Endothelial cell of umbilical vein (primary cell): ENCODE measurements around the gene PTPDC1. TPM values are rescaled to one million over a fixed set of nuclear protein-coding genes. Genes with fewer than 3 reads are reported as not detected.

Experiments used
- BruUV-seq: library from RNA; stranded (reverse); fragments of 400-500 nt; replicated peaks from 2 replicates; lab custom pipeline; 2021; lab: Mats Ljungman, UMichigan
- CTCF ChIA-PET: fragments of 300-600, 350-600 bp; sonication (Branson Sonifier 250); formaldehyde crosslinking; loops from one replicate; lab custom pipeline; 2021; ENCODE audit warnings: antibody characterized with exemption, inconsistent platforms; lab: Charles Lee
- POLR2A ChIA-PET: fragments of 300-600, 350-600 bp; sonication (Branson Sonifier 250); formaldehyde crosslinking; loops from one replicate; lab custom pipeline; 2021; ENCODE audit warnings: antibody characterized with exemption, inconsistent platforms; lab: Charles Lee
- DNase-seq: peaks from one replicate; pipeline ENCODE4 v3.0.0-alpha.2; 2011; ENCODE audit warnings: low read depth, low spot score
- FAIRE-seq: peaks from 2 replicates; lab custom pipeline; 2011; peaks lifted over from hg19 to GRCh38; lab: Jason Lieb, UNC
- H2AFZ ChIP-seq: 2 replicates; pipeline ENCODE4 v1.6.0; 2012; ENCODE audit warnings: low read depth, low read length, control low read depth, inconsistent platforms
- H3K27ac ChIP-seq: 2 replicates; pipeline ENCODE4 v1.5.1; 2011; ENCODE audit warnings: low read depth, mild to moderate bottlenecking, control low read depth, low read length, moderate library complexity; ENCODE audit not compliant: insufficient read depth
- H3K27me3 ChIP-seq, 2 experiments: 2 replicates each; pipeline versions ENCODE4 v1.6.0 to v1.6.1; 2011; ENCODE audit warnings: low read length in 2 of 2, mixed read lengths in 1 of 2; ENCODE audit not compliant: control insufficient read depth in 2 of 2, insufficient read depth in 2 of 2
- H3K36me3 ChIP-seq, 2 experiments: 2 replicates in 1 of 2; 3 replicates in 1 of 2; pipeline ENCODE4 v1.5.1; 2011; ENCODE audit warnings: low read length in 2 of 2, mild to moderate bottlenecking in 1 of 2, moderate library complexity in 1 of 2; ENCODE audit not compliant: control insufficient read depth in 2 of 2, insufficient read depth in 2 of 2; ENCODE audit errors: extremely low read depth in 1 of 2
- H3K4me1 ChIP-seq: 3 replicates; pipeline ENCODE4 v1.5.1; 2011; ENCODE audit warnings: mild to moderate bottlenecking, low read length; ENCODE audit not compliant: control insufficient read depth, insufficient read depth; ENCODE audit errors: extremely low read depth
- H3K4me2 ChIP-seq: 2 replicates; pipeline ENCODE4 v1.6.1; 2011; ENCODE audit warnings: low read length, control low read depth, mixed read lengths; ENCODE audit not compliant: insufficient read depth
- H3K4me3 ChIP-seq, 3 experiments: fragments of 200-600 bp in 1 of 3; sonication (generic), shearing (Covaris generic) in 1 of 3; replicated peaks in 1 of 3; 2 replicates each; pipeline ENCODE4 v1.5.1; 2011 to 2016; ENCODE audit warnings: control low read depth in 3 of 3, low read length in 3 of 3, mild to moderate bottlenecking in 2 of 3, inconsistent platforms in 1 of 3, low read depth in 1 of 3, moderate library complexity in 1 of 3; ENCODE audit not compliant: insufficient read depth in 1 of 3
- H3K79me2 ChIP-seq: 2 replicates; pipeline ENCODE4 v1.6.0; 2012; ENCODE audit warnings: low read length, inconsistent platforms; ENCODE audit not compliant: control insufficient read depth, insufficient read depth
- H3K9ac ChIP-seq: replicated peaks from 2 replicates; pipeline ENCODE3; 2011; ENCODE audit warnings: low read length, control low read depth; ENCODE audit not compliant: insufficient read depth; ENCODE audit errors: extremely low read depth
- H3K9me1 ChIP-seq: replicated peaks from 3 replicates; pipeline ENCODE4 v1.6.0; 2011; ENCODE audit warnings: mild to moderate bottlenecking, low read length; ENCODE audit not compliant: control insufficient read depth, insufficient read depth; ENCODE audit errors: extremely low read depth
- H3K9me3 ChIP-seq: replicated peaks from 2 replicates; pipeline ENCODE4 v1.5.1; 2012; ENCODE audit warnings: low read length, inconsistent platforms; ENCODE audit not compliant: control insufficient read depth, insufficient read depth
- H4K20me1 ChIP-seq: replicated peaks from 2 replicates; pipeline ENCODE3; 2011; ENCODE audit warnings: mild to moderate bottlenecking, low read length; ENCODE audit not compliant: control insufficient read depth, insufficient read depth; ENCODE audit errors: extremely low read depth
- CTCF ChIP-seq, 2 donors: IDR thresholded peaks; 1 replicate in 1 of 2; 2 replicates in 1 of 2; pipeline ENCODE4 v1.5.1; 2011; ENCODE audit warnings: low read length in 2 of 2, mild to moderate bottlenecking in 2 of 2, moderate library complexity in 2 of 2, control low read depth in 1 of 2, inconsistent platforms in 1 of 2, low read depth in 1 of 2; ENCODE audit not compliant: insufficient read depth in 1 of 2; ENCODE audit errors: extremely low read depth in 1 of 2
- EZH2 ChIP-seq: IDR thresholded peaks from 2 replicates; pipeline ENCODE4 v1.6.1; 2012; ENCODE audit warnings: borderline replicate concordance, low read depth, mild to moderate bottlenecking, moderate library complexity, low read length, inconsistent platforms; ENCODE audit not compliant: severe bottlenecking
- FOS ChIP-seq: IDR thresholded peaks from 2 replicates; pipeline ENCODE4 v1.6.1; 2011; ENCODE audit warnings: mild to moderate bottlenecking, low read length, moderate library complexity, borderline replicate concordance; ENCODE audit not compliant: insufficient read depth
- GATA2 ChIP-seq: IDR thresholded peaks from 2 replicates; pipeline ENCODE4 v1.7.0; 2011; ENCODE audit warnings: low read depth, mild to moderate bottlenecking, moderate library complexity, mixed read lengths, low read length; ENCODE audit not compliant: insufficient read length, insufficient read depth
- JUN ChIP-seq: IDR thresholded peaks from 2 replicates; pipeline ENCODE4 v1.6.1; 2011; ENCODE audit warnings: borderline replicate concordance, low read depth; ENCODE audit not compliant: insufficient read length, insufficient read depth
- MAX ChIP-seq: IDR thresholded peaks from 2 replicates; pipeline ENCODE4 v1.6.1; 2011; ENCODE audit not compliant: insufficient read depth, insufficient read length
- MYC ChIP-seq: IDR thresholded peaks from one replicate; pipeline ENCODE4 v1.6.1; 2011; ENCODE audit warnings: mild to moderate bottlenecking, low read depth, low read length
- POLR2A ChIP-seq: IDR thresholded peaks from 2 replicates; pipeline ENCODE4 v1.6.1; 2012; ENCODE audit warnings: low read depth, mild to moderate bottlenecking, control low read depth, low read length
- POLR2AphosphoS5 ChIP-seq: IDR thresholded peaks from 2 replicates; pipeline ENCODE4 v1.6.1; 2012; ENCODE audit warnings: low read depth, mild to moderate bottlenecking, control low read depth, low read length, moderate library complexity; ENCODE audit not compliant: insufficient read depth
- dilution Hi-C: fragments of 300-500 bp; cut with MboI; formaldehyde crosslinking; loops from one replicate; pipeline ENCODE4 v1.15.0; 2019; ENCODE audit warnings: low sequenced_read_pairs; ENCODE audit not compliant: extremely low pct_ligation_motif_present
- intact Hi-C: fragments of 100-400 bp; cut with micrococcal nuclease; formaldehyde crosslinking; loops from one replicate; pipeline ENCODE4 v1.10.0; 2022
- polyA plus RNA-seq, 4 experiments: library from polyadenylated mRNA; depleted of rRNA in 3 of 4; stranded (reverse) in 3 of 4; unstranded in 1 of 4; fragments of >200 nt; gene quantifications; 2 replicates each; pipeline versions ENCODE4 v1.2.1 to v1.2.3, GENCODE V29; 2011 to 2012; ENCODE audit warnings: missing spikeins in 1 of 4
- total RNA-seq: library from RNA; stranded (reverse); gene quantifications from 2 replicates; pipeline ENCODE4 v1.2.3, GENCODE V29; 2021

The PTPDC1 gene
- total and polyA plus RNA-seq, 2 donors (not counting 3 experiments of a cell fraction or from before 2014, with no cell fraction given), result 4.3 to 9.1 TPM

GRCh38 chr9:94054716-94055115 lies 29.5 kb upstream of the PTPDC1 start:
- Histone ChIP-seq H3K4me3 (no peak overlapping the region), H2AFZ (no peak overlapping the region), H3K36me3 (no peaks in the 10 kb centered on the region), H3K9me3 (no peaks in the 10 kb centered on the region), H3K9me1 (no peaks in the 10 kb centered on the region), H3K79me2 (no peaks in the 10 kb centered on the region), H3K9ac (no peak overlapping the region), H3K4me1 (peaks cover 11% of the 10 kb centered on the region), H3K27ac (no peak overlapping the region), H3K27me3 (no peaks in the 10 kb centered on the region), H4K20me1 (peaks cover 2% of the 10 kb centered on the region), H3K4me2 (no peak overlapping the region)
- DNase-seq, result no peak
- no peak for TF ChIP-seq POLR2AphosphoS5
- no peak for TF ChIP-seq JUN
- TF ChIP-seq MAX, result no peak
- TF ChIP-seq MYC, result no peak
- no peak for TF ChIP-seq CTCF (IDR thresholded peaks at IDR 0.05; ENCODE audit: extremely low read depth in 1 of 2, insufficient read depth in 1 of 2, low read depth in 1 of 2, low read length in 2 of 2)
- no peak for TF ChIP-seq GATA2
- no peak for TF ChIP-seq EZH2
- no peak for TF ChIP-seq POLR2A
- TF ChIP-seq FOS, result no peak
- BruUV-seq, result no TSS peak
- dilution Hi-C loops (no loop called here), intact Hi-C loops (no loop called here)
- POLR2A ChIA-PET, result no interaction called here
- CTCF ChIA-PET, result interaction anchor here (0.9 to 1.2 kb wide), 3 partner anchors 40 to 159 kb away, joined by 4 read pairs; no protein-coding TSS in a partner anchor
- FAIRE-seq, result no peak
